ENCODE data around the gene ADGRL3.

- TF ChIP-seq CTCF (IDR thresholded peaks at IDR 0.05) (no peak), EZH2phosphoT487 (IDR thresholded peaks at IDR 0.05) (no peak), EZH2 (IDR thresholded peaks at IDR 0.05) (no peak)
These were observed 4.9 kb downstream of the ADGRL3 start for GRCh38 chr4:61205066-61205465.

Measured in neural progenitor cell (in vitro differentiated cells).